ENCODE data around the gene RAB36.

- TF ChIP-seq CTCF (IDR thresholded peaks at IDR 0.05) (peak; percentile 88), SP1 (CRISPR knock-in tag; conservative IDR thresholded peaks at IDR 0.05) (0 out of 2 replicates have a peak, but pooled peaks have one; percentile 36), ATF1 (CRISPR knock-in tag; IDR thresholded peaks at IDR 0.05) (no peak), FOXK1 (CRISPR knock-in tag; IDR thresholded peaks at IDR 0.05) (no peak), ATF3 (CRISPR knock-in tag; conservative IDR thresholded peaks at IDR 0.05) (no peak), NR2C2 (CRISPR knock-in tag; IDR thresholded peaks at IDR 0.05) (no peak), ZBTB43 (CRISPR knock-in tag; IDR thresholded peaks at IDR 0.05) (no peak), USF1 (CRISPR knock-in tag; IDR thresholded peaks at IDR 0.05) (no peak), ELF4 (CRISPR knock-in tag; IDR thresholded peaks at IDR 0.05; ENCODE audit: low read depth) (no peak)
- TF ChIP-seq, protein P1, sequence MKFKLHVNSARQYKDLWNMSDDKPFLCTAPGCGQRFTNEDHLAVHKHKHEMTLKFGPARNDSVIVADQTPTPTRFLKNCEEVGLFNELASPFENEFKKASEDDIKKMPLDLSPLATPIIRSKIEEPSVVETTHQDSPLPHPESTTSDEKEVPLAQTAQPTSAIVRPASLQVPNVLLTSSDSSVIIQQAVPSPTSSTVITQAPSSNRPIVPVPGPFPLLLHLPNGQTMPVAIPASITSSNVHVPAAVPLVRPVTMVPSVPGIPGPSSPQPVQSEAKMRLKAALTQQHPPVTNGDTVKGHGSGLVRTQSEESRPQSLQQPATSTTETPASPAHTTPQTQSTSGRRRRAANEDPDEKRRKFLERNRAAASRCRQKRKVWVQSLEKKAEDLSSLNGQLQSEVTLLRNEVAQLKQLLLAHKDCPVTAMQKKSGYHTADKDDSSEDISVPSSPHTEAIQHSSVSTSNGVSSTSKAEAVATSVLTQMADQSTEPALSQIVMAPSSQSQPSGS (CRISPR knock-in tag; IDR thresholded peaks at IDR 0.05; ENCODE audit: borderline replicate concordance, low read depth), result no peak
- TF ChIP-seq, protein P2, sequence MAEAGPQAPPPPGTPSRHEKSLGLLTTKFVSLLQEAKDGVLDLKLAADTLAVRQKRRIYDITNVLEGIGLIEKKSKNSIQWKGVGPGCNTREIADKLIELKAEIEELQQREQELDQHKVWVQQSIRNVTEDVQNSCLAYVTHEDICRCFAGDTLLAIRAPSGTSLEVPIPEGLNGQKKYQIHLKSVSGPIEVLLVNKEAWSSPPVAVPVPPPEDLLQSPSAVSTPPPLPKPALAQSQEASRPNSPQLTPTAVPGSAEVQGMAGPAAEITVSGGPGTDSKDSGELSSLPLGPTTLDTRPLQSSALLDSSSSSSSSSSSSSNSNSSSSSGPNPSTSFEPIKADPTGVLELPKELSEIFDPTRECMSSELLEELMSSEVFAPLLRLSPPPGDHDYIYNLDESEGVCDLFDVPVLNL (CRISPR knock-in tag; IDR thresholded peaks at IDR 0.05; ENCODE audit: borderline replicate concordance, low read depth), result no peak
These were observed 33.4 kb downstream of the RAB36 start for GRCh38 chr22:23178512-23179254.
